Neural cell (in vitro differentiated cells): ENCODE measurements around the gene LST1. TPM values are rescaled to one million over a fixed set of nuclear protein-coding genes. Genes with fewer than 3 reads are reported as not detected.

ENCODE experiments used
- H2AFZ ChIP-seq: fragments of 200-600, 300-800 bp; sonication (generic), shearing (Covaris generic); 2 replicates; pipeline ENCODE4 v1.6.0; 2014; ENCODE audit warnings: low read depth, mild to moderate bottlenecking, antibody characterized with exemption, low read length, moderate library complexity
- H3F3A ChIP-seq: fragments of 200-600 bp; shearing (Covaris generic); 2 replicates; pipeline ENCODE4 v1.6.1; 2016; ENCODE audit warnings: mild to moderate bottlenecking, moderate library complexity, mixed read lengths, antibody characterized with exemption, low read length; ENCODE audit not compliant: insufficient read depth, poor library complexity, severe bottlenecking
- H3K27ac ChIP-seq: fragments of 200-600, 300-800 bp; sonication (generic), shearing (Covaris generic); 2 replicates; pipeline ENCODE4 v1.5.1; 2014; ENCODE audit warnings: mild to moderate bottlenecking, low read length, moderate library complexity
- H3K27me3 ChIP-seq: fragments of 300-800, 200-600 bp; sonication (generic), shearing (Covaris generic); 2 replicates; pipeline ENCODE4 v1.6.0; 2014; ENCODE audit warnings: mild to moderate bottlenecking, low read depth, low read length, moderate library complexity; ENCODE audit not compliant: insufficient read depth
- H3K36me3 ChIP-seq: fragments of 300-800, 200-600 bp; sonication (generic), shearing (Covaris generic); 2 replicates; pipeline ENCODE4 v1.5.1; 2014; ENCODE audit warnings: mild to moderate bottlenecking, antibody characterized with exemption, low read length, moderate library complexity; ENCODE audit not compliant: insufficient read depth
- H3K4me2 ChIP-seq: fragments of 300-800, 200-600 bp; sonication (generic), shearing (Covaris generic); 2 replicates; pipeline ENCODE4 v1.6.0; 2014; ENCODE audit warnings: mild to moderate bottlenecking, low read length
- H3K4me3 ChIP-seq: fragments of 300-800, 200-600 bp; sonication (generic), shearing (Covaris generic); 2 replicates; pipeline ENCODE4 v1.5.1; 2014; ENCODE audit warnings: mild to moderate bottlenecking, low read length, moderate library complexity
- H3K79me2 ChIP-seq: fragments of 200-600 bp; shearing (Covaris generic); replicated peaks from 2 replicates; pipeline ENCODE4 v1.6.0; 2014; ENCODE audit warnings: mild to moderate bottlenecking, low read length, moderate library complexity; ENCODE audit not compliant: insufficient read depth
- H3K9ac ChIP-seq: fragments of 300-800, 200-600 bp; sonication (generic), shearing (Covaris generic); 2 replicates; pipeline ENCODE4 v1.6.1; 2016; ENCODE audit warnings: mild to moderate bottlenecking, low read length, mixed read lengths
- H3K9me2 ChIP-seq: fragments of 200-600 bp; shearing (Covaris generic); 2 replicates; pipeline ENCODE4 v1.6.1; 2016; ENCODE audit warnings: mild to moderate bottlenecking, low read length, mixed read lengths; ENCODE audit not compliant: insufficient read depth
- H3K9me3 ChIP-seq: fragments of 200-600, 300-800 bp; sonication (generic), shearing (Covaris generic); 2 replicates; pipeline ENCODE4 v1.6.1; 2016; ENCODE audit warnings: mild to moderate bottlenecking, mixed run types, low read length, moderate library complexity, mixed read lengths
- H4K20me1 ChIP-seq: fragments of 200-600 bp; shearing (Covaris generic); 2 replicates; pipeline ENCODE4 v1.6.1; 2016; ENCODE audit warnings: mild to moderate bottlenecking, mixed run types; ENCODE audit not compliant: insufficient read depth
- CTCF ChIP-seq: fragments of 450-650 bp; IDR thresholded peaks from 2 replicates; pipeline ENCODE4 v1.5.1; 2014; ENCODE audit warnings: antibody characterized with exemption, mild to moderate bottlenecking, moderate library complexity; ENCODE audit not compliant: poor library complexity, severe bottlenecking
- EP300 ChIP-seq: fragments of 450-650 bp; conservative IDR thresholded peaks from 2 replicates; pipeline ENCODE4 v1.6.1; 2014; ENCODE audit warnings: antibody characterized with exemption, mild to moderate bottlenecking, moderate library complexity; ENCODE audit not compliant: poor library complexity, severe bottlenecking
- EZH2 ChIP-seq: fragments of 200-600, 300-800 bp; shearing (Covaris generic), sonication (generic); IDR thresholded peaks from 2 replicates; pipeline ENCODE4 v1.6.1; 2014; ENCODE audit warnings: antibody characterized with exemption, low read length, borderline replicate concordance, mild to moderate bottlenecking; ENCODE audit not compliant: insufficient read depth, poor library complexity, severe bottlenecking
- MXI1 ChIP-seq: fragments of 450-650 bp; conservative IDR thresholded peaks from 2 replicates; pipeline ENCODE4 v1.6.1; 2014; ENCODE audit warnings: antibody characterized with exemption, mild to moderate bottlenecking; ENCODE audit not compliant: poor library complexity, severe bottlenecking
- POLR2AphosphoS5 ChIP-seq: IDR thresholded peaks from 2 replicates; pipeline ENCODE4 v1.6.1; 2012
- RAD21 ChIP-seq: fragments of 450-650 bp; conservative IDR thresholded peaks from 2 replicates; pipeline ENCODE4 v1.6.1; 2014; ENCODE audit warnings: antibody characterized with exemption, mild to moderate bottlenecking, moderate library complexity
- REST ChIP-seq: IDR thresholded peaks from 2 replicates; pipeline ENCODE4 v1.6.1; 2012; ENCODE audit warnings: borderline replicate concordance
- SMC3 ChIP-seq: fragments of 450-650 bp; conservative IDR thresholded peaks from 2 replicates; pipeline ENCODE4 v1.6.1; 2014; ENCODE audit warnings: antibody characterized with exemption, mild to moderate bottlenecking, moderate library complexity; ENCODE audit not compliant: poor library complexity
- TAF1 ChIP-seq: IDR thresholded peaks from 2 replicates; pipeline ENCODE4 v1.6.1; 2012; ENCODE audit warnings: low read depth
- polyA plus RNA-seq: library from polyadenylated mRNA; depleted of rRNA; stranded (reverse); fragments of >200 nt; gene quantifications from 2 replicates; pipeline ENCODE4 v1.2.3, GENCODE V29; 2014

The LST1 gene
- polyA plus RNA-seq, 1 donor from 2014 or later: not detected

- H3K27ac ChIP-seq: no peak overlapping the region
- no peaks in the 10 kb centered on the region for H3K9me3 ChIP-seq
- H3K4me3 ChIP-seq: no peak overlapping the region
- H2AFZ ChIP-seq: no peak overlapping the region
- H3K27me3 ChIP-seq: no peaks in the 10 kb centered on the region
- no peaks in the 10 kb centered on the region for H4K20me1 ChIP-seq
- H3K36me3 ChIP-seq: peaks cover 5% of the 10 kb centered on the region
- no peak for TF ChIP-seq RAD21
- TF ChIP-seq EP300: no peak
- no peak for TF ChIP-seq POLR2AphosphoS5
- TF ChIP-seq CTCF: no peak
- TF ChIP-seq TAF1: no peak
- TF ChIP-seq MXI1: no peak
- no peak for TF ChIP-seq EZH2
- TF ChIP-seq REST: no peak
- no peak for TF ChIP-seq SMC3
- no peaks in the 10 kb centered on the region for H3K9me2 ChIP-seq
- H3K9ac ChIP-seq: no peak overlapping the region
- no peak overlapping the region for H3K4me2 ChIP-seq
- H3K79me2 ChIP-seq: peaks cover 53% of the 10 kb centered on the region
- no peaks in the 10 kb centered on the region for H3F3A ChIP-seq
Measured at GRCh38 chr6:31624070-31624469, 38.0 kb downstream of the LST1 start.

- Histone ChIP-seq H3K9me2 (no peaks in the 10 kb centered on the region), H3K4me2 (no peak overlapping the region), H3K79me2 (peaks cover 40% of the 10 kb centered on the region), H3K27me3 (no peaks in the 10 kb centered on the region), H4K20me1 (no peaks in the 10 kb centered on the region), H3K9me3 (no peaks in the 10 kb centered on the region), H3K27ac (no peak overlapping the region), H3K9ac (no peak overlapping the region), H3K4me3 (no peak overlapping the region), H3F3A (no peaks in the 10 kb centered on the region), H2AFZ (no peak overlapping the region), H3K36me3 (peaks cover 5% of the 10 kb centered on the region)
- TF ChIP-seq MXI1: no peak
- TF ChIP-seq SMC3: no peak
- no peak for TF ChIP-seq TAF1
- TF ChIP-seq EP300: no peak
- no peak for TF ChIP-seq RAD21
- TF ChIP-seq POLR2AphosphoS5: no peak
- TF ChIP-seq CTCF: no peak
- no peak for TF ChIP-seq REST
- no peak for TF ChIP-seq EZH2
Measured at GRCh38 chr6:31626952-31627351, 40.9 kb downstream of the LST1 start.
